T-helper 17 cell (primary cell): ENCODE measurements around the gene COQ8B. TPM values are rescaled to one million over a fixed set of nuclear protein-coding genes. Genes with fewer than 3 reads are reported as not detected.
"Not testable (repeated sequence)": the region's sequence is repeated elsewhere in the genome, so short reads cannot be mapped to it uniquely, and the experiment has no call there.

Experiments
- ATAC-seq: fragments of 150-1000 bp; cut with Tn5 transposase; 2 replicates; pipeline ENCODE4 v1.10.0; 2021; ENCODE audit warnings: mild to moderate bottlenecking, moderate library complexity
- DNase-seq, 3 donors: peaks; one replicate each; pipeline versions ENCODE4 v3.0.0 to v3.0.0-alpha.2; 2020 to 2021
- H3K9me3 ChIP-seq: one replicate; pipeline ENCODE4 v1.7.0; 2013; ENCODE audit warnings: low read length, mild to moderate bottlenecking; ENCODE audit not compliant: control insufficient read depth, poor library complexity, severe bottlenecking
- H3K27ac Mint-ChIP-seq: one replicate; pipeline ENCODE4 v1.8.0; 2022; ENCODE audit warnings: mild to moderate bottlenecking, moderate library complexity, mixed read lengths
- H3K27me3 Mint-ChIP-seq: one replicate; pipeline ENCODE4 v1.8.0; 2022; ENCODE audit warnings: mixed read lengths
- H3K36me3 Mint-ChIP-seq: one replicate; pipeline ENCODE4 v1.8.0; 2022; ENCODE audit warnings: low read depth, mixed read lengths
- H3K4me1 Mint-ChIP-seq: one replicate; pipeline ENCODE4 v1.8.0; 2022; ENCODE audit warnings: mild to moderate bottlenecking, mixed read lengths
- H3K4me3 Mint-ChIP-seq: one replicate; pipeline ENCODE4 v1.8.0; 2022; ENCODE audit warnings: mild to moderate bottlenecking, moderate library complexity, mixed read lengths
- total RNA-seq, 4 donors: library from RNA in 2 of 4; stranded (reverse) in 2 of 4; gene quantifications; one replicate each; pipeline ENCODE4 v1.2.3 and lab custom pipeline; 2022 to 2026

COQ8B gene
- total RNA-seq, 2 donors from 2014 or later = 25.1 to 35.6 TPM

GRCh38 chr19:40658031-40658430, 58.7 kb downstream of the COQ8B start:
- H3K9me3 ChIP-seq = no peaks in the 10 kb centered on the region
- Mint-ChIP-seq H3K4me1 (peaks cover 2% of the 10 kb centered on the region), H3K36me3 (no peaks in the 10 kb centered on the region), H3K4me3 (no peak overlapping the region), H3K27me3 (peaks cover 12% of the 10 kb centered on the region), H3K27ac (no peak overlapping the region)
- ATAC-seq (no peak), DNase-seq (no peak)

- not testable (repeated sequence) for ATAC-seq, H3K4me1 Mint-ChIP-seq, H3K27ac Mint-ChIP-seq, H3K9me3 ChIP-seq, H3K4me3 Mint-ChIP-seq, DNase-seq, H3K36me3 Mint-ChIP-seq
- peaks cover 12% of the 10 kb centered on the region for H3K27me3 Mint-ChIP-seq
Observed at GRCh38 chr19:40655684-40656083, 61.0 kb downstream of the COQ8B start.

- H3K4me1 Mint-ChIP-seq, H3K9me3 ChIP-seq, H3K27ac Mint-ChIP-seq, H3K36me3 Mint-ChIP-seq, ATAC-seq, H3K27me3 Mint-ChIP-seq, H3K4me3 Mint-ChIP-seq, DNase-seq: not testable (repeated sequence)
Observed at GRCh38 chr19:40652303-40652702, 64.4 kb downstream of the COQ8B start.

DNA sequence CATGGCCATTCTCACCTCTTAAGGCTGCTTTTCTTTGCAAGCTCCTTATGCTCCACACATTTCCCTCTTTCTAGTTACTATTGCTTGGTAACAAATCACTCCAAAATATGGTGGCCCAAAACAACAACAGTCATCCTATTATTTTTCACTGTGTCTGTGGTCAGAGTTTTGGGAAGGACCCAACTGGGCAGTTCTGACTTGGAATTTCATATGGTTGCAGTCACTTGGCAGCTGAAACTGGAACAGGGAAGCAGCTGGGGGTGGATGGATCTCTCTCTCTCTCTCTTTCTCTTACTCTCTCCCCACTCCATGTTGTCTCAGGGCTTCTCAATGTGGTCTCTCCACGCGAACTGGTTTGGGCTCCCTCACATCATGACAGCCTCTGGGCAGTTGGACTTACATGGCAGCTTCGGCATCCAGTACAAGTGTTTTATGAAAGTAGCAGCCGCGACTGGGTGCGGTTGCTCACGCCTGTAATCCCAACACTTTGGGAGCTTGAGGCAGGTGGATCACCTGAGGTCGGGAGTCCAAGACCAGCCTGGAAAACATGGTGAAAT, 65.9 kb downstream of the COQ8B start:
- ATAC-seq = no peak
- Mint-ChIP-seq H3K27me3 (peaks cover 10% of the 10 kb centered on the region), H3K36me3 (no peaks in the 10 kb centered on the region), H3K4me3 (no peak overlapping the region), H3K27ac (no peak overlapping the region), H3K4me1 (peaks cover 2% of the 10 kb centered on the region)
- DNase-seq = no peak
- no peaks in the 10 kb centered on the region for H3K9me3 ChIP-seq

GRCh38 chr19:40649903-40650675, 66.6 kb downstream of the COQ8B start:
- H3K27ac Mint-ChIP-seq, ATAC-seq, H3K36me3 Mint-ChIP-seq: not testable (repeated sequence)

DNA sequence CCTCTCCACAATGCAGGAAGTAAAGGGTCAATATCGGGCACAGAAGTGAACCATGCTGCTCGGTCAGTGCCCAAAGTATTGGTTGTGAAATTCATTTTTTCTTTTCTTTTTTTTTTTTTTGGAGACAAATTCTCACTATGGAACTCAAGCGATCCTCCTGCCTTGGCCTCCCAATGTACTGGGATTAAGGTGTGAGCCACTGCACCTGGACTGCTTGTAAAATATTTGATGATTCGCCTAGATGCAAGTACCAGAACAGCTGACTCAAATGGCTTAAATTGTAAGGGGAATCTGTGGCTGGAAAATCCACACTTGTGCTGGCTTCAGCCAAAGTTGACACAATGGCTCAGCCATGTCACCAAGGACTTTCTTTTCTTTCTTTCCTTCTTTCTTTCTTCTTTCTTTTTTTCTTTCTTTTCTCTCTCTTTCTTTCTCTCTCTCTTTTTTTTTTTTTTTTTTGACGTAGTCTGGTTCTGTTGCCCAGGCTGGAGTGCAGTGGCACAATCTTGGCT, 69.9 kb downstream of the COQ8B start:
- no peak for DNase-seq
- H3K4me3 Mint-ChIP-seq = no peak overlapping the region
- H3K36me3 Mint-ChIP-seq = no peaks in the 10 kb centered on the region
- H3K27ac Mint-ChIP-seq = no peak overlapping the region
- H3K9me3 ChIP-seq = no peaks in the 10 kb centered on the region
- ATAC-seq = no peak
- H3K4me1 Mint-ChIP-seq = peaks cover 2% of the 10 kb centered on the region
- peaks cover 19% of the 10 kb centered on the region for H3K27me3 Mint-ChIP-seq

More at GRCh38 chr19:40649903-40650675, 66.6 kb downstream of the COQ8B start:
- not testable (repeated sequence) for H3K9me3 ChIP-seq, H3K4me1 Mint-ChIP-seq, DNase-seq, H3K4me3 Mint-ChIP-seq
- H3K27me3 Mint-ChIP-seq = peaks cover 12% of the 10 kb centered on the region

GRCh38 chr19:40642757-40643305, 73.9 kb downstream of the COQ8B start:
- no peaks in the 10 kb centered on the region for H3K9me3 ChIP-seq
- H3K27ac Mint-ChIP-seq = no peak overlapping the region
- no peaks in the 10 kb centered on the region for H3K36me3 Mint-ChIP-seq
- H3K4me1 Mint-ChIP-seq = peaks cover 2% of the 10 kb centered on the region
- no peak overlapping the region for H3K4me3 Mint-ChIP-seq
- DNase-seq (no peak), ATAC-seq (no peak)
- peaks cover 19% of the 10 kb centered on the region for H3K27me3 Mint-ChIP-seq

DNA sequence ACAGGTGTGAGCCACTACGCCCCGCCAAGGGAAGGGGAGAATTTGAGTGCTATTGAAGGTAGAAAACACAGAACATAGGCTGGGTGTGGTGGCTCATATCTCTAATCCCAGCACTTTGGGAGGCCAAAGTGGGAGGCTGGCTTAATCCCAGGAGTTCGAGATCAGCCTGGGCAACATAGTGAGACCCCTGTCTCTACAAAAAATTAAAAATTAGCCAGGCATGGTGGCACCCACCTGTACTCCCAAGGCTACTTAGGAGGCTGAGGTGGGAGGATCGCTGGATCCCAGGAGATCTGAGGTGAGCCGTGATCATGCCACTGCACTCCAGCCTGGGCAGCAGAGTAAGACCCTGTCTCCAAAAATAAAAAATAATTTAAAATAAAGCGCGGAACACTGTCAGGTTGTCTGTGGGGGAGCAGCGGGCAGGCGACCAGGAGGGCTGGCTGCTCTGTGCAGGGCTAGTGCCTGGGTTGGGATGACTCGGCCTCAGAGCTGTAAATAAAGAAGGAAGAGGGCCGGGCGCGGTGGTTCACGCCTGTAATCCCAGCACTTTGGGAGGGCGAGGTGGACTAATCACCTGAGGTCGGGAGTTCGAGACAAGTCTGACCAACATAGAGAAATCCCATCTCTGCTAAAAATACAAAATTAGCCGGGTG, 74.5 kb downstream of the COQ8B start:
- Mint-ChIP-seq H3K4me1 (peaks cover 2% of the 10 kb centered on the region), H3K4me3 (no peak overlapping the region), H3K36me3 (no peaks in the 10 kb centered on the region), H3K27ac (no peak overlapping the region), H3K27me3 (peaks cover 19% of the 10 kb centered on the region)
- no peak for DNase-seq
- no peaks in the 10 kb centered on the region for H3K9me3 ChIP-seq
- no peak for ATAC-seq

Other genes starting within 250 kb of the COQ8B start
- gene SPTBN4, start 249.9 kb downstream of the COQ8B start, total RNA-seq = under 1 TPM; 0.21 to 0.25 TPM
- gene SHKBP1, start 140.0 kb downstream of the COQ8B start, total RNA-seq = 100 to 1,000 TPM; 124 to 141 TPM
- 100 to 1,000 TPM; 198 to 230 TPM for gene LTBP4, start 115.5 kb downstream of the COQ8B start, total RNA-seq
- 1 to 10 TPM; 5.7 to 7.5 TPM for gene NUMBL, start 26.2 kb downstream of the COQ8B start, total RNA-seq
- 1 to 10 TPM; 6.5 to 8.3 TPM for gene ITPKC, start 226 bp upstream of the COQ8B start, total RNA-seq
- gene ACTMAP, start 33.6 kb upstream of the COQ8B start, total RNA-seq = 1 to 10 TPM; 6.7 to 7.8 TPM
- gene SNRPA, start 34.3 kb upstream of the COQ8B start, total RNA-seq = 10 to 100 TPM; 67.3 to 81.8 TPM
- gene MIA, start 58.6 kb upstream of the COQ8B start, total RNA-seq = not detected
- gene RAB4B, start 61.4 kb upstream of the COQ8B start, total RNA-seq = 10 to 100 TPM; 52.4 to 55.4 TPM
- 100 to 1,000 TPM; 112 to 131 TPM for gene EGLN2, start 82.3 kb upstream of the COQ8B start, total RNA-seq
- gene CYP2A6, start 133.6 kb upstream of the COQ8B start, total RNA-seq = not detected
- not detected for gene CYP2A7, start 165.3 kb upstream of the COQ8B start, total RNA-seq